Keratinocyte (primary cell): ENCODE results near the gene PACC1. TPM values are rescaled to one million over a fixed set of nuclear protein-coding genes. Genes with fewer than 3 reads are reported as not detected.

Source experiments
- DNase-seq: peaks from one replicate; pipeline ENCODE4 v3.0.0-alpha.2; 2011; ENCODE audit warnings: low read depth, missing footprints, low spot score
- FAIRE-seq: peaks from 2 replicates; lab custom pipeline; 2011; peaks lifted over from hg19 to GRCh38; lab: Jason Lieb, UNC
- H2AFZ ChIP-seq: 2 replicates; pipeline ENCODE4 v1.6.0; 2012; ENCODE audit warnings: low read length, control low read depth, inconsistent platforms; ENCODE audit not compliant: control insufficient read depth
- H3K27ac ChIP-seq: 2 replicates; pipeline ENCODE4 v1.5.1; 2011; ENCODE audit warnings: low read length; ENCODE audit not compliant: control insufficient read depth, insufficient read depth
- H3K27me3 ChIP-seq: 3 replicates; pipeline ENCODE4 v1.6.0; 2011; ENCODE audit warnings: low read length; ENCODE audit not compliant: control insufficient read depth, insufficient read depth; ENCODE audit errors: extremely low read depth
- H3K36me3 ChIP-seq, 2 experiments: 2 replicates in 1 of 2; 3 replicates in 1 of 2; pipeline ENCODE4 v1.5.1; 2011; ENCODE audit warnings: low read length in 2 of 2, mild to moderate bottlenecking in 1 of 2; ENCODE audit not compliant: control insufficient read depth in 2 of 2, insufficient read depth in 2 of 2; ENCODE audit errors: extremely low read depth in 1 of 2
- H3K4me1 ChIP-seq: 3 replicates; pipeline ENCODE4 v1.5.1; 2011; ENCODE audit warnings: low read length; ENCODE audit not compliant: control insufficient read depth, insufficient read depth; ENCODE audit errors: extremely low read depth
- H3K4me2 ChIP-seq: 3 replicates; pipeline ENCODE4 v1.6.0; 2011; ENCODE audit warnings: low read depth, low read length; ENCODE audit not compliant: control insufficient read depth, insufficient read depth; ENCODE audit errors: extremely low read depth
- H3K4me3 ChIP-seq, 3 experiments: fragments of 200-600 bp in 1 of 3; sonication (generic) in 1 of 3; 2 replicates in 2 of 3; 3 replicates in 1 of 3; pipeline ENCODE4 v1.5.1; 2011 to 2016; ENCODE audit warnings: low read length in 3 of 3, mild to moderate bottlenecking in 3 of 3, control low read depth in 2 of 3, inconsistent platforms in 1 of 3, low read depth in 1 of 3, mixed read lengths in 1 of 3, mixed run types in 1 of 3, moderate library complexity in 1 of 3; ENCODE audit not compliant: control insufficient read depth in 2 of 3, insufficient read depth in 2 of 3; ENCODE audit errors: extremely low read depth in 1 of 3
- H3K79me2 ChIP-seq: 2 replicates; pipeline ENCODE4 v1.6.0; 2012; ENCODE audit warnings: low read length; ENCODE audit not compliant: control insufficient read depth, insufficient read depth
- H3K9ac ChIP-seq: 3 replicates; pipeline ENCODE4 v1.6.0; 2011; ENCODE audit warnings: low read length; ENCODE audit not compliant: control insufficient read depth, insufficient read depth; ENCODE audit errors: extremely low read depth
- H3K9me1 ChIP-seq: 3 replicates; pipeline ENCODE4 v1.6.0; 2011; ENCODE audit warnings: low read length; ENCODE audit not compliant: control insufficient read depth, insufficient read depth; ENCODE audit errors: extremely low read depth
- H3K9me3 ChIP-seq: 2 replicates; pipeline ENCODE4 v1.5.1; 2012; ENCODE audit warnings: low read depth, low read length; ENCODE audit not compliant: control insufficient read depth
- H4K20me1 ChIP-seq: 3 replicates; pipeline ENCODE4 v1.6.0; 2011; ENCODE audit warnings: low read length; ENCODE audit not compliant: control insufficient read depth, insufficient read depth; ENCODE audit errors: extremely low read depth
- CTCF ChIP-seq, 3 experiments: IDR thresholded peaks in 1 of 3; conservative IDR thresholded peaks in 1 of 3; optimal IDR thresholded peaks in 1 of 3; 2 replicates in 2 of 3; 3 replicates in 1 of 3; pipeline versions ENCODE3 to v1.5.1; 2011; ENCODE audit warnings: low read length in 3 of 3, mild to moderate bottlenecking in 3 of 3, moderate library complexity in 2 of 3, control low read depth in 1 of 3, inconsistent platforms in 1 of 3; ENCODE audit not compliant: insufficient read depth in 2 of 3; ENCODE audit errors: extremely low read depth in 1 of 3
- EZH2 ChIP-seq: IDR thresholded peaks from one replicate; pipeline ENCODE4 v1.6.1; 2012; ENCODE audit warnings: inconsistent platforms, mild to moderate bottlenecking, low read length, moderate library complexity
- dilution Hi-C: fragments of 300-500 bp; cut with MboI; formaldehyde crosslinking; loops from one replicate; pipeline ENCODE4 v1.7.0; 2020; ENCODE audit warnings: low sequenced_read_pairs; ENCODE audit not compliant: extremely low pct_ligation_motif_present
- polyA plus RNA-seq, 5 experiments: library from polyadenylated mRNA; depleted of rRNA in 3 of 5; stranded (reverse) in 3 of 5; stranded (forward) in 1 of 5; unstranded in 1 of 5; fragments of >200 nt; gene quantifications; 1 replicate in 1 of 5; 2 replicates in 3 of 5; 3 replicates in 1 of 5; pipeline versions ENCODE4 v1.2.1 to v1.2.3, GENCODE V29; 2011 to 2012; ENCODE audit warnings: missing spikeins in 2 of 5, low read depth in 1 of 5, low replicate concordance in 1 of 5

The PACC1 gene
- polyA plus RNA-seq, 1 donor (not counting 4 experiments of a cell fraction or from before 2014, with no cell fraction given): 12.7 TPM

DNA sequence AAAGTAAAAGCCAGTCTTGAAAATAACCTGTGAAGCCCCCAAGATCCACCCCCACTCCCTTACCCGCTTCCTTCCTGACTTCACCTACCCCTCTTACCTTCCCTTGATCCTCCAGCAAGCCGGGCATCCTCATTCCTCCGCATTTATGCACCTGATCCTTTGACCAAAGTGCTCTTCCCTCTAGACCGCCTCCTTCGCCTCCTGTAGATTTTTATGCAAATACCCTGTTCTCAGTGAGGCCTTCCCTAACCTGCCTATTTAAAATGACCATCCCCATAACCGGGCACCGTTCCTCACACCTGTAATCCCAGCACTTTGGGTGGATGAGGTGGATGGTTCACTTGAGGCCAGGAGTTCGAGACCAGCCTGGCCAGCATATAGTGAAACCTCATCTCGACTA is 17.0 kb upstream of the PACC1 start:
- FAIRE-seq: no peak
- Histone ChIP-seq H3K9me1 (no peaks in the 10 kb centered on the region), H3K9ac (no peak overlapping the region), H3K4me1 (peaks cover 13% of the 10 kb centered on the region), H4K20me1 (no peaks in the 10 kb centered on the region), H2AFZ (no peak overlapping the region), H3K27ac (no peak overlapping the region), H3K9me3 (no peaks in the 10 kb centered on the region), H3K27me3 (no peaks in the 10 kb centered on the region), H3K4me2 (no peak overlapping the region), H3K4me3 (no peak overlapping the region), H3K79me2 (peaks cover 14% of the 10 kb centered on the region), H3K36me3 (no peaks in the 10 kb centered on the region)
- dilution Hi-C loops: no loop called here
- DNase-seq: no peak
- TF ChIP-seq CTCF (optimal IDR thresholded peaks at IDR 0.05 in 1 of 3, IDR thresholded peaks at IDR 0.05 in 1 of 3, conservative IDR thresholded peaks at IDR 0.05 in 1 of 3; ENCODE audit: extremely low read depth in 1 of 3, insufficient read depth in 2 of 3, low read length in 3 of 3): no peak

DNA sequence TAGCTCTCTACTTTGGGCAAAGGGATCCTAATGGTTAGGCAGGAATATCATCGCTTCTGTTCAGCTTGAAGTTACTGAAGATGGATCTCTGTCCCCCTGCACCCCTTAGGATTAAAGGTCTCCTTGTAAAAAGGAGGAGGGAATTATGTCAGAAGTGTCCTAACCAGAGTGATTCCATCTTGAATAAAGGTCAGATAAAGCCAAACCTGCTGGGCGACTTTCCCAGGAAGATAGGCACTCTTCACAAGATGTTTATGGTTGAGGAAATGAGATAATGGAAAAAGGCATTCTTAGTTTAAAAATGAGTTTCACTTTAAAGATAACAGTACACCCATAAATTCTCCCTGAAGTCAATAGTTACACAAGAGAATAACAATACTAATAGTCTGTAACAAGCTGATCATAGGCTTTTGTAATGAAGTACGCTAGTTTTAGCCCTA is 16.3 kb upstream of the PACC1 start:
- FAIRE-seq: no peak
- Histone ChIP-seq H3K4me2 (no peak overlapping the region), H2AFZ (no peak overlapping the region), H3K9ac (no peak overlapping the region), H3K9me3 (no peaks in the 10 kb centered on the region), H3K36me3 (no peaks in the 10 kb centered on the region), H3K4me1 (peaks cover 13% of the 10 kb centered on the region), H3K27ac (no peak overlapping the region), H3K9me1 (no peaks in the 10 kb centered on the region), H3K27me3 (no peaks in the 10 kb centered on the region), H3K4me3 (no peak overlapping the region), H4K20me1 (no peaks in the 10 kb centered on the region), H3K79me2 (peaks cover 14% of the 10 kb centered on the region)
- TF ChIP-seq CTCF (optimal IDR thresholded peaks at IDR 0.05 in 1 of 3, IDR thresholded peaks at IDR 0.05 in 1 of 3, conservative IDR thresholded peaks at IDR 0.05 in 1 of 3; ENCODE audit: extremely low read depth in 1 of 3, insufficient read depth in 2 of 3, low read length in 3 of 3) (no peak), EZH2 (no peak)
- dilution Hi-C loops: no loop called here
- no peak for DNase-seq
